ENCODE measurements around the gene ABI2. TPM values are rescaled to one million over a fixed set of nuclear protein-coding genes. Genes with fewer than 3 reads are reported as not detected.

ABI2 gene
- total RNA-seq, 1 experiment from 2014 or later, result 75.6 TPM

DNA sequence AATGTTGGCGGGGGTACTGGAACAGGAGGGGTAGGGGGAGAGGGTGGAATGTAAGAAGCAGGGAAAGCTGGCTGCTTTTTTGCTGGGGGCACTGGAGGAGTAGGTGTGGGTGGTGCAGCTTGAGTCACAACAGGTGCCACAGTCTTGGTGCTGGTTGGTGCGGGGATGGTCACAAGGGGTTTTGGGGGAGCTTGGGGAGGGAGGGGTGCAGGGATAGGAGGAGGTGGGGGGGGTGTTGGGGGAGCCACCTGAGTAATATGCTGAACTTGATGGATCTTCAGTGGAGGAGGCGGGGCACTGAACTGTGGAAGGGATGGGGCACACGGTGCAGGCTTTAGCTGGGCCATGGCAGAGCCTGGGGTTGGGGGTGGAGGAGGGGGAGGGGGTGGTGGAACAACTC, 112.5 kb downstream of the ABI2 start:
- Histone ChIP-seq H3K4me3 (replicated peaks in 1 of 2; ENCODE audit: low read depth in 1 of 2, low read length in 2 of 2) (no peak overlapping the region), H3K9me2 (ENCODE audit: insufficient read depth) (no peaks in the 10 kb centered on the region), H2AFZ (ENCODE audit: low read depth, low read length, poor library complexity, severe bottlenecking) (no peak overlapping the region), H3K4me2 (ENCODE audit: low read length) (no peak overlapping the region), H3K36me3 (ENCODE audit: control insufficient read depth in 1 of 2, insufficient read depth in 2 of 2, low read length in 2 of 2) (peaks cover 2 to 12% of the 10 kb centered on the region in 2 experiments; a peak in 2 of 4 replicates), H4K20me1 (ENCODE audit: insufficient read depth) (no peaks in the 10 kb centered on the region), H3K9ac (ENCODE audit: low read length) (no peak overlapping the region), H3K79me2 (ENCODE audit: insufficient read depth, low read length) (no peaks in the 10 kb centered on the region), H3K27me3 (ENCODE audit: insufficient read depth, low read length) (no peaks in the 10 kb centered on the region), H3K4me1 (ENCODE audit: control insufficient read depth in 1 of 2, insufficient read depth in 2 of 2, low read length in 2 of 2) (no peaks in the 10 kb centered on the region), H3K27ac (ENCODE audit: low read depth, low read length) (no peak overlapping the region), H3K9me3 (ENCODE audit: control insufficient read depth in 1 of 2, insufficient read depth in 1 of 2, low read depth in 1 of 2, low read length in 2 of 2) (no peaks in the 10 kb centered on the region)
- DNase-seq (ENCODE audit: low read depth, low spot score) (no peak), ATAC-seq (no peak)
- TF ChIP-seq SIN3A (IDR thresholded peaks at IDR 0.05; ENCODE audit: low read depth), result no peak
- no peak for TF ChIP-seq ZFX (IDR thresholded peaks at IDR 0.05)
- TF ChIP-seq MAX (IDR thresholded peaks at IDR 0.05), result no peak
- TF ChIP-seq EZH2phosphoT487 (IDR thresholded peaks at IDR 0.05; ENCODE audit: borderline replicate concordance), result no peak
- no peak for TF ChIP-seq CEBPB (IDR thresholded peaks at IDR 0.05; ENCODE audit: low read depth)
- TF ChIP-seq REST (IDR thresholded peaks at IDR 0.05; ENCODE audit: low read depth), result no peak
- no peak for TF ChIP-seq FOSL1 (IDR thresholded peaks at IDR 0.05; ENCODE audit: low read depth)
- no peak for TF ChIP-seq CBX3 (IDR thresholded peaks at IDR 0.05; ENCODE audit: low read depth)
- TF ChIP-seq, protein P1, sequence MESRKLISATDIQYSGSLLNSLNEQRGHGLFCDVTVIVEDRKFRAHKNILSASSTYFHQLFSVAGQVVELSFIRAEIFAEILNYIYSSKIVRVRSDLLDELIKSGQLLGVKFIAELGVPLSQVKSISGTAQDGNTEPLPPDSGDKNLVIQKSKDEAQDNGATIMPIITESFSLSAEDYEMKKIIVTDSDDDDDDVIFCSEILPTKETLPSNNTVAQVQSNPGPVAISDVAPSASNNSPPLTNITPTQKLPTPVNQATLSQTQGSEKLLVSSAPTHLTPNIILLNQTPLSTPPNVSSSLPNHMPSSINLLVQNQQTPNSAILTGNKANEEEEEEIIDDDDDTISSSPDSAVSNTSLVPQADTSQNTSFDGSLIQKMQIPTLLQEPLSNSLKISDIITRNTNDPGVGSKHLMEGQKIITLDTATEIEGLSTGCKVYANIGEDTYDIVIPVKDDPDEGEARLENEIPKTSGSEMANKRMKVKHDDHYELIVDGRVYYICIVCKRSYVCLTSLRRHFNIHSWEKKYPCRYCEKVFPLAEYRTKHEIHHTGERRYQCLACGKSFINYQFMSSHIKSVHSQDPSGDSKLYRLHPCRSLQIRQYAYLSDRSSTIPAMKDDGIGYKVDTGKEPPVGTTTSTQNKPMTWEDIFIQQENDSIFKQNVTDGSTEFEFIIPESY (IDR thresholded peaks at IDR 0.05; ENCODE audit: extremely low read depth, insufficient replicate concordance, low read length), result no peak
- TF ChIP-seq POLR2AphosphoS5 (IDR thresholded peaks at IDR 0.05; ENCODE audit: low read depth, low read length), result no peak
- no peak for TF ChIP-seq POLR2A (IDR thresholded peaks at IDR 0.05; ENCODE audit: borderline replicate concordance, extremely low read depth, insufficient read depth, insufficient read length)
- TF ChIP-seq EZH2 (IDR thresholded peaks at IDR 0.05), result no peak
- no peak for TF ChIP-seq JUND (IDR thresholded peaks at IDR 0.05)
- TF ChIP-seq SP1 (IDR thresholded peaks at IDR 0.05; ENCODE audit: low read depth), result no peak
- BruUV-seq (replicated peaks), result no TSS peak
- ChIA-PET CTCF (no interaction called here), RAD21 (ENCODE audit: low non-redundant PET in 1 of 2, low total read pairs in 2 of 2, uncharacterized antibody in 2 of 2, unreplicated experiment in 2 of 2) (no interaction called here), POLR2A (no interaction called here)
- intact Hi-C loops (cut with micrococcal nuclease), result no loop called here

Data from HCT116 (cell line).